ENCODE results near the gene USP20. TPM values are rescaled to one million over a fixed set of nuclear protein-coding genes. Genes with fewer than 3 reads are reported as not detected.

The USP20 gene
- total RNA-seq, 1 experiment from 2014 or later = 16.8 TPM

DNA sequence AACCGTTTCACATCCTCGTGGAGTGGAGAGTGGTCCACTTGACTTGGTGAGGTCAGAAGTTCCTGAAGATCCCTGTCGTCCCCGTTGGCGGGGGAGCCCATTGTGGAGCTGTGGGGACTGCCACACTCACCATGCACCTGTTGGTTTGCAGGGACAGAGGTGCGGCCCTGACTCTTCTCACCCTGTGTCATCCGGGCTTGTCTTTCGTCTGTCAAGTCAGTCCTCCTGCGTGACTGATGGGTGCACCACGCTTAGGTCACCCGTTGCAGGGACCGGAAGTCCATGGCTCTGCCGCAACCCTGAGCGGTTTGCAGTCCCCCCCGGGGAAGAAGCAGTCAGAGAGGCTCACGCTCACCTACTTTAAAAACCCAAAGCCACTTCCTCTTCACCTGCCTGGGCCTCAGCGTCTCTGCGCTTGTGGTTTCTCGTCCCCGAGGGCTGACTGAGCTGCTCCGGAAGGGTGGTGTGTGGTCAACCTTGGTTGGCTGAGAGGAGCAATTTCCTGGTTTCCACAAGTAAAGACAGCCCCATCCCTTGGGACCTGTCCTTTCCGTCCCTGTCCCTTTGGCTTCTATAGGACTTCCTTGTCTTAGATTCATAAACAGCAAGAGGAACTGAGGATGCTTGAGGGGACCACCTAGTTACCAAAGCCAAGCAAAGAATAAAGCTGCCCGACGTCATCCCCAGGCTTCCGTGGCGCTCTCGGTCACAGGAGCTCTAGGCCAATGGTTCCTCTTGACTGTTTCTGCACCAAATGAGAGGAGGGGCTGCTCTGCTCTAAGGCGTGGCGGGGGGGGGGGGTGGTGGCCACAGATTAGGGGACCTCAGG is 53.2 kb downstream of the USP20 start:
- Histone ChIP-seq H3K79me2 (ENCODE audit: insufficient read depth, low read length) (no peaks in the 10 kb centered on the region), H3K27ac (ENCODE audit: low read depth, low read length) (no peak overlapping the region), H2AFZ (ENCODE audit: low read depth, low read length, poor library complexity, severe bottlenecking) (no peak overlapping the region), H3K9ac (ENCODE audit: low read length) (no peak overlapping the region), H3K27me3 (ENCODE audit: insufficient read depth, low read length) (no peaks in the 10 kb centered on the region), H3K36me3 (ENCODE audit: control insufficient read depth in 1 of 2, insufficient read depth in 2 of 2, low read length in 2 of 2) (no peaks in the 10 kb centered on the region), H4K20me1 (ENCODE audit: insufficient read depth) (no peaks in the 10 kb centered on the region), H3K9me3 (ENCODE audit: control insufficient read depth in 1 of 2, insufficient read depth in 1 of 2, low read depth in 1 of 2, low read length in 2 of 2) (no peaks in the 10 kb centered on the region), H3K9me2 (ENCODE audit: insufficient read depth) (no peaks in the 10 kb centered on the region), H3K4me1 (ENCODE audit: control insufficient read depth in 1 of 2, insufficient read depth in 2 of 2, low read length in 2 of 2) (peaks cover 22 to 31% of the 10 kb centered on the region in 2 experiments), H3K4me2 (ENCODE audit: low read length) (no peak overlapping the region), H3K4me3 (replicated peaks in 1 of 2; ENCODE audit: low read depth in 1 of 2, low read length in 2 of 2) (no peak overlapping the region)
- ChIA-PET CTCF (no interaction called here), RAD21 (ENCODE audit: low non-redundant PET in 1 of 2, low total read pairs in 2 of 2, uncharacterized antibody in 2 of 2, unreplicated experiment in 2 of 2) (no interaction called here), POLR2A (interaction anchor here (0.6 kb wide), 1 partner anchor 28 kb away, joined by 3 read pairs; no protein-coding TSS in a partner anchor)
- ATAC-seq (no peak), DNase-seq (ENCODE audit: low read depth, low spot score) (no peak)
- intact Hi-C loops (cut with micrococcal nuclease) = no loop called here
- TF ChIP-seq SRF (IDR thresholded peaks at IDR 0.05; ENCODE audit: low read depth) (no peak), ATF3 (IDR thresholded peaks at IDR 0.05) (no peak), EZH2phosphoT487 (IDR thresholded peaks at IDR 0.05; ENCODE audit: borderline replicate concordance) (no peak), TCF7L2 (IDR thresholded peaks at IDR 0.05; ENCODE audit: borderline replicate concordance, extremely low read depth, insufficient read depth, insufficient read length) (no peak), RAD21 (IDR thresholded peaks at IDR 0.05; ENCODE audit: low read depth) (no peak), POLR2A (IDR thresholded peaks at IDR 0.05; ENCODE audit: borderline replicate concordance, extremely low read depth, insufficient read depth, insufficient read length) (no peak), ZNF274 (IDR thresholded peaks at IDR 0.05; ENCODE audit: low read depth, low read length) (no peak), EZH2 (IDR thresholded peaks at IDR 0.05) (no peak)
- TF ChIP-seq, protein P1, sequence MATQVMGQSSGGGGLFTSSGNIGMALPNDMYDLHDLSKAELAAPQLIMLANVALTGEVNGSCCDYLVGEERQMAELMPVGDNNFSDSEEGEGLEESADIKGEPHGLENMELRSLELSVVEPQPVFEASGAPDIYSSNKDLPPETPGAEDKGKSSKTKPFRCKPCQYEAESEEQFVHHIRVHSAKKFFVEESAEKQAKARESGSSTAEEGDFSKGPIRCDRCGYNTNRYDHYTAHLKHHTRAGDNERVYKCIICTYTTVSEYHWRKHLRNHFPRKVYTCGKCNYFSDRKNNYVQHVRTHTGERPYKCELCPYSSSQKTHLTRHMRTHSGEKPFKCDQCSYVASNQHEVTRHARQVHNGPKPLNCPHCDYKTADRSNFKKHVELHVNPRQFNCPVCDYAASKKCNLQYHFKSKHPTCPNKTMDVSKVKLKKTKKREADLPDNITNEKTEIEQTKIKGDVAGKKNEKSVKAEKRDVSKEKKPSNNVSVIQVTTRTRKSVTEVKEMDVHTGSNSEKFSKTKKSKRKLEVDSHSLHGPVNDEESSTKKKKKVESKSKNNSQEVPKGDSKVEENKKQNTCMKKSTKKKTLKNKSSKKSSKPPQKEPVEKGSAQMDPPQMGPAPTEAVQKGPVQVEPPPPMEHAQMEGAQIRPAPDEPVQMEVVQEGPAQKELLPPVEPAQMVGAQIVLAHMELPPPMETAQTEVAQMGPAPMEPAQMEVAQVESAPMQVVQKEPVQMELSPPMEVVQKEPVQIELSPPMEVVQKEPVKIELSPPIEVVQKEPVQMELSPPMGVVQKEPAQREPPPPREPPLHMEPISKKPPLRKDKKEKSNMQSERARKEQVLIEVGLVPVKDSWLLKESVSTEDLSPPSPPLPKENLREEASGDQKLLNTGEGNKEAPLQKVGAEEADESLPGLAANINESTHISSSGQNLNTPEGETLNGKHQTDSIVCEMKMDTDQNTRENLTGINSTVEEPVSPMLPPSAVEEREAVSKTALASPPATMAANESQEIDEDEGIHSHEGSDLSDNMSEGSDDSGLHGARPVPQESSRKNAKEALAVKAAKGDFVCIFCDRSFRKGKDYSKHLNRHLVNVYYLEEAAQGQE (IDR thresholded peaks at IDR 0.05; ENCODE audit: low read depth) = no peak
- TF ChIP-seq, protein P2, sequence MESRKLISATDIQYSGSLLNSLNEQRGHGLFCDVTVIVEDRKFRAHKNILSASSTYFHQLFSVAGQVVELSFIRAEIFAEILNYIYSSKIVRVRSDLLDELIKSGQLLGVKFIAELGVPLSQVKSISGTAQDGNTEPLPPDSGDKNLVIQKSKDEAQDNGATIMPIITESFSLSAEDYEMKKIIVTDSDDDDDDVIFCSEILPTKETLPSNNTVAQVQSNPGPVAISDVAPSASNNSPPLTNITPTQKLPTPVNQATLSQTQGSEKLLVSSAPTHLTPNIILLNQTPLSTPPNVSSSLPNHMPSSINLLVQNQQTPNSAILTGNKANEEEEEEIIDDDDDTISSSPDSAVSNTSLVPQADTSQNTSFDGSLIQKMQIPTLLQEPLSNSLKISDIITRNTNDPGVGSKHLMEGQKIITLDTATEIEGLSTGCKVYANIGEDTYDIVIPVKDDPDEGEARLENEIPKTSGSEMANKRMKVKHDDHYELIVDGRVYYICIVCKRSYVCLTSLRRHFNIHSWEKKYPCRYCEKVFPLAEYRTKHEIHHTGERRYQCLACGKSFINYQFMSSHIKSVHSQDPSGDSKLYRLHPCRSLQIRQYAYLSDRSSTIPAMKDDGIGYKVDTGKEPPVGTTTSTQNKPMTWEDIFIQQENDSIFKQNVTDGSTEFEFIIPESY (IDR thresholded peaks at IDR 0.05; ENCODE audit: extremely low read depth, insufficient replicate concordance, low read length) = no peak
- BruUV-seq (replicated peaks) = no TSS peak

Measured in HCT116 (cell line).